Left cardiac atrium (tissue), 4 donors: ENCODE results near the gene PLCB4. TPM values are rescaled to one million over a fixed set of nuclear protein-coding genes. Genes with fewer than 3 reads are reported as not detected.

Experiments used
- ATAC-seq, 2 donors: fragments of 200-7000 bp; cut with Tn5 transposase; one replicate each; pipeline ENCODE4 v1.9.1; 2020; ENCODE audit warnings: mild to moderate bottlenecking in 2 of 2, moderate library complexity in 2 of 2
- DNase-seq: peaks from one replicate; pipeline ENCODE4 v3.0.0-alpha.2; 2020
- intact Hi-C, 2 donors: fragments of 100-400 bp; cut with DNase I; formaldehyde crosslinking; loops; one replicate each; pipeline versions ENCODE4 v1.14.1 to v1.15.1; 2022 to 2023
- total RNA-seq, 2 donors: library from RNA; stranded (reverse); fragmentation: NEBNext Ultra II Directional; extraction: Animal tissue kit (Norgen Biotek cat#: 25700); gene quantifications; one replicate each; pipeline ENCODE4 v1.2.1, GENCODE V29; 2021
- donor health status: DM: no; HTN: yes; CAD: no.
- donor health status: DM: no; HTN: yes; CAD: no; lungs with severe emphysema.
- donor health status: DM: yes; HTN: yes; CAD: no.
- donor health status: Dilated cardiomyopathy.

PLCB4 gene
- total RNA-seq, 2 donors from 2014 or later, result 29.7 to 33.4 TPM

DNA sequence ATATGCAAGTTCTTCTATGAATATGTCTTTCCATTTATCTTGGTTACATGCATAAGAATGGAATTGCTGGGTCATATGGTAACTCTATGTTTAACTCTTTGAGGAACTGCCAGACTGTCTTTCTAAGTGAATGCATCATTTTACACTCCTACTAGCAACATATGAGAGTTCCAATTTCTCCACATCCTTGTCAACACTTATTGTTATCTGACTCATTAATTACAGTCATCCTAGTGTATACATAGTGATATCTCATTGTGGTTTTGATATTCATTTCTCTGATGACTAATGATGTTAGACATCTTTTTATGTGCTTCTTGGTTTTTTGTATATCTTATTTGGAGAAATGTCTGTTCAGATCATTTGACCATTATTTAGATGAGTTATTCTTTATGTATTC lies 348.8 kb downstream of the PLCB4 start:
- no peak for ATAC-seq
- no peak for DNase-seq
- intact Hi-C loops, result loop anchor here in 1 of 2 donors (10.0 kb wide), 1 partner anchor 497 kb away; no protein-coding TSS in a partner anchor

DNA sequence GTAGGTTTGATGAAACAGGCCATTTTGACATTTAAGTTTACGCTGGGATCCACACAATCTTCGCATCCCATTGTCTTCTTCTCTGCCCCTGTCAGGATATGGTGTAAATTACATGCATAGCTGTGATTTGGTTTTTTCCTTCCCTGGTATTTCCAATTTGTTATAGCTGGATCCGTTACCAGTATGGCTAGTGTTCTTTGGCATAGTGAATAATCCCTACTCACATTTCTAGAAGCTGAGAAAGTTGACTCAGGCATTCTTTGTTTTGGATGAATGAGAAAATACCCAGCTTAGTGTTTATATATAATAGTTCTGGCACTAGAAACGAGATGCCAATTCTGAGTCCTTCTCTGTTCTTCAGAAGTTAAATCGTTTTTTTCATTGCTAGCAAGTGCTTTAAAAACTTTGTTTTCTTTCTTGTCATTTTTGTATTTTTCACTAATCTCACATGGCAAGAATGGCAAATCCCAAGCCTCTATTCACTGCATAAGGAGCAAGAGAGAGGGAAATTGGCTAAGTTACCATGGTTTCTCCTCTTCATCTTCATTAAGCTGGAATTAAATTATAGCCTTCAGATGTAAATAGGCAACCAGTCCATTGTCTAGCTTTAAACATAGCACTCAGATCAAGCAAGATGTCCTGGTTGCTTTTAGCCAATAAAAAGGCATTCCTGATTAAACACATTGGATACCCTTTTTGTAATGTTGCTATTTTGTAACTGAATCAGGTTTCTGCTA lies 353.6 kb downstream of the PLCB4 start:
- no peak for DNase-seq
- intact Hi-C loops, result no loop called here
- ATAC-seq, result no peak

DNA sequence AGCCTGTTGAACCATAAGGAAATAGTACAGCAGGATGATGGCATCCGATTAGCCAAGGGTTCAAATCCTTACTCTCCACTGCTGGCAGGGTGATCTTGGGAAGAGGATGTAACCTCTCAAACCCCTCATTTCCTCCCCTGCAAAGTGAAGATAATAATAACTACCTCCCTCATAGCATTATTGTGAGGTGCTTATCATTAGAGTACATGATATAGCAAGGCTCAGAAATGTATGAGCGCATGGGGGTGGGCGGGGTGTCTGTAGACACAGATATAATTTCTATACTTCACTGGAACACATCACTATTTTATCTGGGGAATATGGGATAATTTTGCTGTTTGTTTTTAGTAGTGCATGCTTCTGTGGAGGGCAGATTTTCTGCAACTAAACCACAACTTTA lies 355.7 kb downstream of the PLCB4 start:
- no peak for DNase-seq
- intact Hi-C loops, result no loop called here
- no peak for ATAC-seq

DNA sequence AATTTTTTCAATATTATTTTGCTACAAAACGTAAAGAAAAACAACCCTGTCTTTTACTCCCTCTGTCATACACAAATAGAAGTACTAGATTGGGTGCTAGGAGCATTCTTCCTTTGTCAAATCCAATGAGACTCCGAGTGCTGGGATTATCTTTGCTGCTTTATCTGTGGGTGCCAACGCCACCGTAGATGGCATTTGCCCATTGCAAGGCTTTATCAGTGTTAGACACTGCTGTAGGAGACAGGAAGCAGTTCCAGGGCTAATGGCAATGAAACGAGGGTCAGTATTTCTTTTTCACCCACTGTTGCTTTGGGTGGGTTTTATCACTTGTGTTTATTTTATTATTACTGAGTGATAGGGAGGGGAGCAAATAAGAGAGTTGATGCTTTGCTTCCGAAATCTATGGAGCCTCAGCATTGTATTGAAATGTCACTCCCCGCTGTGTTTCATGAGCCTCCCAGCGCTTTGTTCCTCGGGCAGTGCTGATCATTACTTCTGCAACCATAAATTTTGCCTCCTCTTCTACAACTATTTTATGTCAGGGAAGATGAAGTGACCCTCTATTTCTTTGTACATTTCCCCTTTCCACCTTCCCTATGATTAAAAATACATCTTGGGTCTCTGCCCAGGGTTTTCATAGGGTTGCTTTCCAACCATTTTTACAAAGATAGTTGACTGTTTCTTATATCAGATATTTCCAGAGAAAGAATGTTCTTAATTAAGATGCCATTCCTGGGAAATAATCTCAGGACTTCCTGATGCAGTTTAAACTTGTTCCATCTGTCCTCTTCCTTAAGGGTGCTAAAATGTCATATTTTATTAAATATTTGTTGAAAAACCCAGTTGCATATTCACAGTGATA lies 358.8 kb downstream of the PLCB4 start:
- ATAC-seq (peak; percentile 40 to 57), DNase-seq (no peak)
- intact Hi-C loops, result no loop called here

DNA sequence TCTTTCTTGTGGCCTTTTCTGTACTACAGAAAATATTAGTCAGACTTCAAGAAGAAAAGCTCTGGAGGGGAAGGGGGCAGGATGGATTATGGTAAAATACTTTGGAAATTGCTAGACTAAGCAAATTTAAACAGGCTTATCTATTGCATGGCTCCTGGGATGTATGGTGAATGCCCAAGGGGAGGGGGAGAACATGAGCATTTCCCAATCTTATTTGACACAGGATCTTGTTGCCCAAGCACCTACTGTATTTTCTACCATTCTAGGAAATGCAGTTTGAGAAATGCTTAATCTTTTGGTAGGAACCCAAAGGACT lies 359.4 kb downstream of the PLCB4 start:
- ATAC-seq (no peak), DNase-seq (no peak)
- intact Hi-C loops, result no loop called here

DNA sequence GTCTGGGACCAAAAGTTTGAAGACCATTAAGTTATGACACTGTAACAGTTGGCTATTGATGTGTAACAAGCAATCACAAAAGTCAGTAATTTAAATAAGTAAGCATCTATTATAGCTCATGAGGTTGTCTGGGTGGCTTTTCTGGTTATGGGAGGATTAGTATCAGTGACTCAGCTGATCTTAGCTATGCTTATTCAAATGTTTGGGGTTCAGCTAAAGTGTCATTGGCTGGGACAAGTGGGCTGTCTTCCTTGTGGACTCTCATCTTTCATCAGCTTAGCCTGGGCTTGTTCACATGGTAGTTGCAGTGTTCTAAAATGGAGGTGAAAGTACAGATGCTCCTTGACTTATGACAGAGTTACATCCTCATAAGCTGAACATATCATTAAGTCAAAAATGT lies 370.9 kb downstream of the PLCB4 start:
- DNase-seq, result no peak
- ATAC-seq, result no peak
- intact Hi-C loops, result no loop called here

DNA sequence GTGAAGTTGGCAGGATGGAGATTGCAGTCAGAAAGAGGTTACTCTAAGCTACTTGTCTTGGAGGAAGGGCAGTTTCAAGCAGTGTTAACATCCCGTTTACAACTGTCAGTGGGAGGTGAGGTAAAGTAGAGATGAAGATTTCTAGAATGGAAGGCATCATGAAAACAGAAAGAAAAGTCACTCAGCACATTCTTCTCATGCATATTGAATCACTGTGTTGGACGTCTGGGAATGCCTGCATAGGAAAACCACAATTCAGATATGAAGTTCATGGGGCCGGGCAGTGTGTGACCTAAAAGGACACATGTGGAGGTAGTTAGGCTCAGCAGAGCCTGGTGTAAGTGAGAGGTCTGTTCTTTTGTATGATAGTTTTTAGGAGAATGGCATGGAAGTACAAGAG lies 372.0 kb downstream of the PLCB4 start:
- intact Hi-C loops, result no loop called here

DNA sequence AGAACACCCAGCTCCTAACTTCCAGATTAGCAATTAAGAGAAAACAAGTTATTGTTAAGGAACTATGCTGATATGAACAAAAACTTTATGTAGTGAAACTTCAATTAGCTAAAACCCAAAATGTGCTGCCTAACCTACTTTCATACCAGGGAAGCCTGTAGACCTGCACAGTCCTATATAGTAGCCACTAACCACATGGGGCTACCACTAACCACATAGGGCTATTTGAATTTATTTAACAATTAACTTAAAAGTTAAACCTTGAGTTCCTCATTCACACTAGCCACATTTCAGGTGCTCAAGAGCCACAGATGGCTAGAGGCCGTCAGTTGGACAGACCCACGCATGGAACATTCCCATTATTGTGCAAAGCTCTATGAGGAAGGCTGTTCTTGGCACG lies 373.1 kb downstream of the PLCB4 start:
- no peak for DNase-seq
- ATAC-seq, result no peak
- intact Hi-C loops, result no loop called here

More for the DNA sequence above, 372.0 kb downstream of the PLCB4 start:
- no peak for DNase-seq
- ATAC-seq, result no peak

DNA sequence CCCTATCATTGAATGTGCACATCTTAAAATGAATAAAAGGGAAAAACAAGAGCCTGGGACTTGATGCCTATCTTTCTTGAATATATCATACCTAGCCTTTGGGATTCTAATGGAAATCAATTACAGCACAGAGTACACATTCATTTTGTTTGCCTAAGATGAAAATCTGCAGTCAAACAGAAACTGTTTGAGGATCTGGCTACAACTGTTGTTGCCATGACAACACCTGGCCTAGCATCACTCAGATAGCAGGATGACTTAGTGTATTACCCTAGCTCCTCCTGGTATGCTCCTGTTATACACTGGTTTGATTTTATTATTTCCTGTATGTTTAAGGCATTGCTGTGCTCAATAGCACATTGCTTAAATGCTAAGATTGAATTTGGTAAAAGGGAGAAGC lies 374.0 kb downstream of the PLCB4 start:
- intact Hi-C loops, result no loop called here
- no peak for ATAC-seq
- no peak for DNase-seq

DNA sequence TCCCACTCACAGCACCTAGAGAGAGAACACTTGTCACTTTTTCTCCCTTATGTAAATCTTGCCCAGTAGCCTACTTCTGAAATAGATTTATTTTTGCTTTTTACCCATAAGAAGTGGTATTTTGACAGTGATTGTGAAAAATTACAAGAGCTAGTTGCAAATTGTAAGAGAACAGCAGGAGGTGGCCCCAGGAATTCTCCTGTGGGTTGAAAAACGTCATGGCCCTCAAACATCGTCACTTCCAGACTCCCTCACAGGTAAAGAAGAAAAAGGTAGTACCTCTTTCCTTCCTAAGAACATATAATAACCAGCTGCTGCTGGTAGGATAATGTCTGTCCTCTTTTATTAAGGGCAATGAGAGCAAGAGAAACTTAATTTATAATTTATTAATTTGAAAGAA lies 376.0 kb downstream of the PLCB4 start:
- no peak for ATAC-seq
- intact Hi-C loops, result no loop called here

DNA sequence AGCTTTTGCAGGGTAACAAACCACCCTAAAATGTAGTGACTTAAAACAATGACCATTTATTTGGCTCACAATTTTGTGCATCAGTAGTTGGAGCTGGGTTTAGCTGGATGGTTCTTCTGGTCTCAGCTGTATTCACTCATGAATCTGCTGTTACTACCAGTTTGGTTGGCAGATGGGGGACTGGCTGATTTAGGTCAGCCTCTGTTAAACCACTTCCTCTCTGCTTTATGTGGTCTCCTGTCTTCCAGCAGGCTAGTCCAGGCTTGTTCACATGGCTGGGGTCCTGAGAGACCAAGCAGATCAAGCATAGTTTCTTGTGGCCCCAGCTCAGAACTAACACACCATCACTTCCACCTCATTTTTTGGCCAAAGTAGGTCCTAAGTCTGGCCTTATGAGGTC lies 378.3 kb downstream of the PLCB4 start:
- no peak for ATAC-seq
- intact Hi-C loops, result no loop called here
- no peak for DNase-seq

More for the DNA sequence above, 376.0 kb downstream of the PLCB4 start:
- no peak for DNase-seq

DNA sequence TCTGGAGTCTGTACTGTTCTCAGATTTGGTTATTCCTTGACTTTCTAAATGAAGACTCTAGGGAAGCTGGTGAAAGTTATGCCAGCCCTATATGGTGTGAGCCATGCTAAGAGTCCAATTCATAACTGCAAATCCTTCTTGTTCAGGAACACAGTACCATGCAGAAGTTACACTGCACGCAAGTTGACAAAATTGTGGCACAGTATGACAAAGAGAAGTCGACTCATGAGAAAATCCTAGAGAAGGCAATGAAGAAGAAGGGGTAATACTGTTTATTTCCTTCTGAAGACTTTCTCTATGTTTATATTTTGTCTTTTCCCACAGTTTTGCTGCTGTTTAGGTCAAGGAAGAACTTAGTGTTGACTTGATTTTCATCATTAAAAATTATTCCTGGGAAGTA lies 384.3 kb downstream of the PLCB4 start:
- DNase-seq, result no peak
- intact Hi-C loops, result no loop called here
- ATAC-seq, result no peak

DNA sequence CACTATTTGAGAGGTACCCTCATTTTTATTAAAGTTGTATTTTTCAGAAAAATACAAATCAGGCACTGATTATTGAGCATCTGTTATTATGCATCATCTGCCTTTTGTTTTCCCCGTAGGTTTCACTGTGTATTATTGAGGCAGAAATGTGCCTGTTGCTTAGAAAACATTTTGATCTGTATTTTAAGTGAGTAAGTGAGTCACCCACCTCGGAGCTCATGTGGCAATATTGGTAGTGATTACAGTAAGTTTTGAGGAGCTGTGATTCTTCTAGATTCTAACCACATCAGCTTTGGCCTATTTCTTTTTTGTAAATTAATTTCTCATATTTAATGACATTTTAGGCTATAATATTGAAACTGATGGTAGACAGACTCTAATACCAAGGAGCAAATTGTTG lies 385.9 kb downstream of the PLCB4 start:
- DNase-seq (no peak), ATAC-seq (no peak)
- intact Hi-C loops, result no loop called here

DNA sequence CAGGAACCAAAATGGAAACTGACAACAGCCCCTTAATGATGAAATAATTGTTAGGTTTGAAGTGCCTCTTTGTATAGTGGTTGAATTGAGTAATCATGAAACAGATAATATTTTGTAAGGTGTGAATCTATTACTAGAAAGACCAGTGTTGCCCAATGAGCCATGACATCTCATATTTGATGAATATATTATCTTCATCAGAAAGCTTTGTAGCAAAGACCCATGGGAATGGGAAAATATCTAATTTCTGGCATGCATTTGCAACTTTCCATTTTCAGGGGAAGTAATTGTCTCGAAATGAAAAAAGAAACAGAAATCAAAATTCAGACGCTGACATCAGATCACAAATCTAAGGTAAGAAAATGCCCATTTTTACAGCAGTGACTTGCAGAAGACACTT lies 388.2 kb downstream of the PLCB4 start:
- intact Hi-C loops, result no loop called here
- no peak for DNase-seq

DNA sequence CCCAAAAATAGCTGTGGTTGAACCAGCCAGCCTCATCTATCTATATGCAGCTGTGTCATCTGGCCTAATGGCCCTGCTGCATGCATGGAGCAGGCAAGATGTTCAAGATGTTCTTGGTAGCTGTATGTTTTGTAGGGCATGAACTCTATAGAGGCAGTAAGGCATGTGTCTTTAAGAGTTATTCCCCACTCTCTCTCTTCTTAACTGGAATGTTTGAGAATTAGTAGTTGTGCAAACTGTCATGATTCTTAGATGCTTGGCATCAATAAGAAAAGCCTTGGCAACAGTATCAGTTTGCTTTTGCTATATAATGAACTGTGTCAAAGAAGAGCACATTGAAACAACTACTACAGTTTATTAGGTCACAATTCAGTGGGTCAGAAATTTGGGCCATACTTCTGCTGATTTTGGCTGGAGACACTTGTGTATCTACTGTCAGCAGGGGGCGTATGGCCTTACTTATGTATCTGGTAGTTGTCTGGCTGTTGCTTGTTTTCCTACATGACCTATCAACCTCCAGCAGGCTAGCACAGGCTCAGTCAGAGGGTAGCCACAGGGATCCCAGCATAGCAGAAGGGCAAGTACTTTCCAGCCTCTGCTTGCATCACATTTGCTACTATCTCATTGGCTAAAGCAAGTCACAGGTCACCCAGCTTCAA lies 389.4 kb downstream of the PLCB4 start:
- no peak for DNase-seq
- intact Hi-C loops, result no loop called here
- no peak for ATAC-seq

More for the DNA sequence above, 388.2 kb downstream of the PLCB4 start:
- ATAC-seq, result no peak

DNA sequence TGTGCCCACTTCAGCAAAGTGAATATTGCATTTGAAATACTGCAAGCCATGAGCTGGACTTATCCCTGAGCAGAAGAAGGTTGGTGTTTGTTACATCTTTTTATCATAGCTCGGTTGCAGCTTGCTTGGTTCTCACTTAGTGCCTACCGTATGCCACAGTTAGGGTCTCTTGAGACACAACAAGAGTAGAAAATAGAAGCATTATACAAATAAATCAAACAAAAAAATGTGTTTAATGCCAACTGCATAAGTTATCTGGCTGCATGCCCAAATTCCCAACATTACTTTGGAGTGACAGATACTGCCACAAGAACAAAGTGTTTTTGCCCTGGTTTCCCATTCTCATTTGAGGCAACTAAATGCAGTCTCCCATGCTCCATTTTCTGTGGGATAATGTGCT lies 391.6 kb downstream of the PLCB4 start:
- ATAC-seq, result no peak
- no peak for DNase-seq
- intact Hi-C loops, result loop anchor here in 1 of 2 donors (10.0 kb wide), 1 partner anchor 144 kb away; no protein-coding TSS in a partner anchor

DNA sequence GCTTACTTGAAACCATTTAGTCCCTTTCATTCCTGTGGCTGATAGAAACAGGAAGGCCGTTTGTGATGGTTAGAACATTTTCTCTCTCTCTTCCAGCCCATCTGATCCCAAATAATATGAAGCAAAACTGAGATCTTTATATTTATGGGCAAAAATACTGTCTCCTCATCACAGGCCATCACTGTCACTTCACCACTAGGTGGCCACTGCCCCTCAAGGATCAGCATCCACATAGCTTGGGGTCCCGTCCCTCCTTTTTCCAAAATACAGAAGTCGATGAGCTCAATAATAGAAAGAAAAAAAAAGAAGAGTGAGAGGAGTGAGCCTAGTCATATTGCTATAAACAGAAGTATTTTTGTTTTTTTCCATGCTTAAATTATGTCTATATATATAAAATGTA lies 399.1 kb downstream of the PLCB4 start:
- intact Hi-C loops, result loop anchor here in 1 of 2 donors (10.0 kb wide), 1 partner anchor 137 kb away; no protein-coding TSS in a partner anchor
- ATAC-seq (no peak), DNase-seq (no peak)

DNA sequence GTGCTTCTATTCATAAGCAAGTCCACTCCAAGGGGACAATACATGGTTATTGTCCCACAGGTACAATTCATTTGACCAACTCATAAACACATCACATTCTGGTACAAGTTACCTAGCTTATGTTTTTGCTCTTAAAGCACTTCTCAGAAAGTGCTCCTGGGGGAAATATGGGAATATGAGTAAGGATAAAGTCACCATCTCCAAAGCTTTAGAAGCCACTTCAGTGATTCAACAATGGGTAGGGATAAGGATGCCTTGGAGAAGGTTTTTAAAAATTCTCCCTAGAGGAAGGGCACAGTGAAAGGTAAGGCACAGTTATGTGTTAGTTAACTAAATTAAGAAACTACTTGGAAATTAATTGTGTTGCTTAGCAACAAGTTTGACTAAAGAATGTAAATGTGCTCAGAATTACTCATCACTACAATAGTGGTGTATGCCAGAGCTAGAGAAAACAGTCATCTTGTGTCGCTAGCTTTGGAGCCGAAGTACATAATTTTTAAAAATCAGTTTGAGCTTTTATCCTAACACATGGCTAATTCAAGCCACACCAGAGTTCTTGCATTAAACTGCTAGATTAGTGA lies 406.0 kb downstream of the PLCB4 start:
- intact Hi-C loops, result no loop called here
- no peak for ATAC-seq

DNA sequence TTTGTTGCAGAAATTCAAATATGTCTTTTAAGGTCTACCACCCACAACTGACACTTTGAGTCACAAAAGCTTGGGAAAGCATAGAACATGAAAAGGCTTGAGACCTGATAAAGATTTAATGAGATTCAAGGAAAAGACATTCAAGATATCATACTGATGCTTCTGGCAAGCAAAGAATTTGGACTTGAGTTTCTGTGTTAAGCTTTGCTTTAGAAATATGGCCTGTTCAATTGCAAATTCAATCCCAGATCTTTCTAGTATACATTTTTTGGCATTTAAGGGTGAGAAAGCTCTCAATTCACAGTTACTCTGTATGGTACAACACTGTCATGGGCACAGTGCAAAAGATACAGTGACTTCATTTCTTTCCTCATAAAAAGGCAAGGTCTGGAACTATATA lies 406.6 kb downstream of the PLCB4 start:
- intact Hi-C loops, result no loop called here
- ATAC-seq, result no peak
- no peak for DNase-seq

More for the DNA sequence above, 406.0 kb downstream of the PLCB4 start:
- no peak for DNase-seq

DNA sequence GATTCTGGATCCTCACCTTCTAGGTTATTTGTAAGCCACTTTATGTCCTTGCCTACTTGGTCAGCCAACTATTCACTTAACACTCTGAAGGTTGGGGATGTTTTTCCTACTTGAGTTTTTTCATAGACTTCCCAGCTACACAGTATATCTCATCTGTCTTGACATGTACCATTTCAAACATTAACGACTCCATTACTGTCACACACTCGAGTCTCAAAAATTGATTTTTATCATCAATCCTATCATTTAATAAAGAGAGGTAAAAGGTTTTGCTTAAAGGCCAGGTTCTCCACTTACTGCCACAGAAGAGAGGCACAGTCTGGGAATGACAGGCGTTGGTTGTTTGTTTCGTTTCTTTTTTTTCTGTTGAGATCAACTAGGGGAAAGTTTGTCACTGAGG lies 407.3 kb downstream of the PLCB4 start:
- intact Hi-C loops, result no loop called here
- ATAC-seq (no peak), DNase-seq (no peak)
